Measurements from ENCODE around the gene PER1. TPM values are rescaled to one million over a fixed set of nuclear protein-coding genes. Genes with fewer than 3 reads are reported as not detected.

Gene PER1
- total and polyA plus RNA-seq, 2 of the 13 experiments (the other 11 are each of a cell fraction or from before 2014, with no cell fraction given), result 2.6 to 3.6 TPM

DNA sequence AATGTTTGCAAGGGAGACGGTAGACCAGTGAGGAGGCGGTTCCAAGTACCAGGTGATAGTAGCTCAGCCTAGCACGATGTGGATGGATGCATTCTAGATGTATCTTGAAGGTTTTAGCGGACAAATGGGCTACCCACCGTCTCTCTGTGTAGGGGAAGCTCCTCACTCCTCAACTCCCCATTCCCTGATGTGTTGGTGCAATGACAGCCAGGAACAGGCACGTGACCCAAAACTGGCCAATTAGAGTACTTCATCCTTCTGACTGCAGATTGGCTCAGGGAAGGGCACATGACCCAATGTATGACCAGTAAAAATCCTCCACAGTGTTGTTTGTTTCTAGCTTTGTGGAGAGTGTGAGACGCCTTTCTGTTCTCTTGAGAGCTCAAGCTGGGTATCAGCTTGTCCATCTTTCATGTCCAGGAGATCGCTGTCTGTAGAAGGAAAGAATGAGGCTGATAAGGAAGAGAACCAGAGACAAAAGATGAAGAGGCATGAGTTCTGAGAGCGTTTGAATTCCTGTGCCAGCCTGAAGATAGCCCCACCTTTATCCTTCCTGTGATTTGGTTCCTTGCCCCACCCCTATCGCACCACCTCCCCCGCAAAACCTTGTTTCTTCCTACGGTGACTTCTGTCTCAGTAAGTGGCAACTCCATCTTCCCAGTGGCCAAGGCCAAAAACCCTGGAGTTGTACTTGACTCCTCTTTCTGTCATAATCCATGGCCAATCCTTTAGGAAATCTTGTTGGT is 40.0 kb upstream of the PER1 start:
- peaks cover 8% of the 10 kb centered on the region for H3K79me2 ChIP-seq (ENCODE audit: insufficient read depth, low read length)
- H3K27me3 ChIP-seq (ENCODE audit: control insufficient read depth in 1 of 2, insufficient read depth in 2 of 2, low read length in 2 of 2), result no peaks in the 10 kb centered on the region; a peak in 1 of 5 replicates
- H3K27ac ChIP-seq (ENCODE audit: extremely low read length, insufficient read depth, low read length), result peak overlapping the region; percentile 66
- 1% methylated on average over 11 of the region's 12 CpGs for WGBS (ENCODE audit: low lambda C conversion rate)
- no peaks in the 10 kb centered on the region for H3K36me3 ChIP-seq (replicated peaks in 1 of 2; ENCODE audit: control insufficient read depth in 1 of 2, insufficient read depth in 2 of 2, low read length in 2 of 2)
- intact Hi-C loops (cut with micrococcal nuclease; ENCODE audit: unreplicated experiment) (no loop called here), in situ Hi-C loops (cut with HindIII; ENCODE audit: extremely low pct_ligation_motif_present, low pct_unique_long_range_greater_than_20kb) (no loop called here)
- no TSS peak for BruUV-seq (replicated peaks)
- peak overlapping the region; percentile 62 for H2AFZ ChIP-seq (ENCODE audit: low read length)
- H3K4me2 ChIP-seq (ENCODE audit: low read depth, low read length), result peak overlapping the region; percentile 93
- FAIRE-seq, result peak; percentile 98
- peak; percentile 46 for ATAC-seq
- H3K4me1 ChIP-seq (ENCODE audit: insufficient read depth, low read length), result peaks cover 59% of the 10 kb centered on the region
- H4K20me1 ChIP-seq (ENCODE audit: insufficient read depth, low read length), result peaks cover 1% of the 10 kb centered on the region
- no peaks in the 10 kb centered on the region for H3K9me3 ChIP-seq (ENCODE audit: low read length)
- ChIA-PET POLR2A (interaction anchor here (0.7 to 9.9 kb wide), 15 partner anchors 9 to 354 kb away, joined by 3 to 160 read pairs (median 5); partner anchors contain the start of genes AURKB, CTC1, SLC25A35 and TMEM107), CTCF (ENCODE audit: low intra/inter-chr PET ratio, low total read pairs) (no interaction called here)
- peak overlapping the region; percentile 70 for H3K9ac ChIP-seq (ENCODE audit: insufficient read depth, low read depth, low read length)
- peak; percentile 93 for DNase-seq (ENCODE audit: low spot score)
- peak overlapping the region; percentile 27 to 65 (median 45) for H3K4me3 ChIP-seq (replicated peaks in 1 of 3; ENCODE audit: insufficient read depth in 1 of 3, low read depth in 2 of 3, low read length in 3 of 3)
- TF ChIP-seq POLR2AphosphoS2 (IDR thresholded peaks at IDR 0.05; ENCODE audit: low read depth, low read length), result no peak
- TF ChIP-seq TCF7L2 (IDR thresholded peaks at IDR 0.05; ENCODE audit: low read depth, low read length), result no peak
- no peak for TF ChIP-seq KLF13 (CRISPR knock-in tag; IDR thresholded peaks at IDR 0.05)
- TF ChIP-seq, protein P1, sequence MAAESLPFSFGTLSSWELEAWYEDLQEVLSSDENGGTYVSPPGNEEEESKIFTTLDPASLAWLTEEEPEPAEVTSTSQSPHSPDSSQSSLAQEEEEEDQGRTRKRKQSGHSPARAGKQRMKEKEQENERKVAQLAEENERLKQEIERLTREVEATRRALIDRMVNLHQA (CRISPR knock-in tag; IDR thresholded peaks at IDR 0.05), result no peak
- TF ChIP-seq HNRNPK (IDR thresholded peaks at IDR 0.05; ENCODE audit: low read depth, low read length, poor library complexity, severe bottlenecking), result no peak
- TF ChIP-seq TBL1XR1 (IDR thresholded peaks at IDR 0.05; ENCODE audit: borderline replicate concordance, low read length, partially characterized antibody), result peak; percentile 27
- TF ChIP-seq NFYC (CRISPR knock-in tag; IDR thresholded peaks at IDR 0.05), result peak; percentile 93
- TF ChIP-seq FOXK2 (IDR thresholded peaks at IDR 0.05), result 0 out of 2 replicates have a peak, but pooled peaks have one; percentile 29
- no peak for TF ChIP-seq SOX13 (IDR thresholded peaks at IDR 0.05)
- TF ChIP-seq SOX13 (CRISPR knock-in tag; conservative IDR thresholded peaks at IDR 0.05 in 1 of 2, IDR thresholded peaks at IDR 0.05 in 1 of 2), result 0 out of 4 replicates have a peak, but pooled peaks of 1 of the 2 experiments have one; percentile 5
- peak; percentile 42; the same call in 1 of the 3 replicates for TF ChIP-seq MXI1 (IDR thresholded peaks at IDR 0.05; ENCODE audit: borderline replicate concordance, low read depth, low read length)
- TF ChIP-seq GPN1 (CRISPR knock-in tag; IDR thresholded peaks at IDR 0.05; ENCODE audit: borderline replicate concordance), result no peak
- TF ChIP-seq KDM3A (CRISPR knock-in tag; IDR thresholded peaks at IDR 0.05; ENCODE audit: low read depth), result no peak
- no peak for TF ChIP-seq ZNF160 (CRISPR knock-in tag; IDR thresholded peaks at IDR 0.05)
- TF ChIP-seq FOXC1 (CRISPR knock-in tag; IDR thresholded peaks at IDR 0.05; ENCODE audit: borderline replicate concordance), result peak; percentile 39; the same call in 1 of the 2 replicates
- TF ChIP-seq NFE2L2 (IDR thresholded peaks at IDR 0.05; ENCODE audit: low read length), result no peak
- TF ChIP-seq ARNT2 (CRISPR knock-in tag; IDR thresholded peaks at IDR 0.05; ENCODE audit: low read depth), result no peak
- peak; percentile 82 for TF ChIP-seq SAP130 (CRISPR knock-in tag; IDR thresholded peaks at IDR 0.05; ENCODE audit: low read depth)
- peak; percentile 86 for TF ChIP-seq BHLHE40 (IDR thresholded peaks at IDR 0.05; ENCODE audit: low read length)
- TF ChIP-seq NONO (IDR thresholded peaks at IDR 0.05), result no peak
- TF ChIP-seq NONO (CRISPR knock-in tag; conservative IDR thresholded peaks at IDR 0.05), result no peak
- no peak for TF ChIP-seq MTF2 (CRISPR knock-in tag; IDR thresholded peaks at IDR 0.05; ENCODE audit: borderline replicate concordance)
- no peak for TF ChIP-seq ZNF337 (CRISPR knock-in tag; IDR thresholded peaks at IDR 0.05; ENCODE audit: borderline replicate concordance, low read depth)

Measured in HepG2 (cell line).